ENCODE results near the gene UCK1.

UCK1 gene

DNA sequence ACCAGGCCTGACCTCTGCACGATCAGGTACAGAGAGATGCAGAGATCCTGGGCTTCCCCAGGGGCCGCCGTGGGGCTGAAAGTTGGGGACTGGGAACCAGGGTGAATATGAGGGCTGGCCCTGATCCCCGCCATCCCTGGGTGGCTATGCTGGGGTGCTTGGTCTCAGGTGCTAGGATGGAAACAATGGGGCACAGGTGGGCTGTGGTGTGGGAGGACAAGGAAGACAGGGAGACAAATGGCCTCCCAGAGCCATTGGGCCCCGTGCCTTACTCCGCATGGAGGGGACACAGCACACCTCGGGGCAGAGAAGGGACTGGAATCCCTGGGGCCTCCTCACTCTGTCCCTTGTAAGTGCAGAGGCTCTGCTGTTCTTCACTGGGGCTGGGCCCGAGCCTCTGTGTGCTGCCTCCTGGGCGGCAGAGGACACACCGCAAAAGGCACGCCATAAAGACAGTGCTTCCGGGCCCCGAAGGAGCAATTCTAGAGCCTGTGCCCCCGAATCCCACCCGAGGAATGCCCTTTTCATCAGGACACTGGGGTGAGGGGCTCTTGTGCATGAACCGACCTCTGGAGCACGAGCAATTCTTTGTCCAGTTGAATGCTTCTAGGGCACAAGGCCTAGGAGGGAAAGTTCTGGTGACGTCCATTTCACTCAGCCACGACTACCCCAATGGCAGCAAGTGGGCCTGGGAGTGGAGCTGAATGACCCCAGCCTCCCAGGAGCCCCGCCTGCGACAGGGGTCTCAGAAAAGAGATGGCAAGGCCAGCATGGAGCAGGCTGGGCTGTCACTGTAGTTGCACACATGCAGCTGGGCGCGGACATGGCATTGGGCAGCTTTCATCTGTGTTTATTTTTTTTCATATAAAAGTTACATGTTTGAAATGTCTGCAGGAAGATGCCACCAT is 45.1 kb upstream of the UCK1 start:
- H3K9ac ChIP-seq (ENCODE audit: low read length), result no peak overlapping the region
- no peaks in the 10 kb centered on the region for H3K9me2 ChIP-seq (replicated peaks; ENCODE audit: insufficient read depth, low read length)
- H2AFZ ChIP-seq (ENCODE audit: low read depth, low read length, severe bottlenecking), result no peak overlapping the region
- peaks cover 3% of the 10 kb centered on the region; the same call in 1 of the 2 replicates for H3K36me3 ChIP-seq (ENCODE audit: low read length)
- no peaks in the 10 kb centered on the region for H4K20me1 ChIP-seq (ENCODE audit: low read depth, low read length)
- no peaks in the 10 kb centered on the region for H3F3A ChIP-seq (ENCODE audit: insufficient read depth)
- no peak for TF ChIP-seq EZH2phosphoT487 (conservative IDR thresholded peaks at IDR 0.05; ENCODE audit: low read length)
- TF ChIP-seq, protein P1, sequence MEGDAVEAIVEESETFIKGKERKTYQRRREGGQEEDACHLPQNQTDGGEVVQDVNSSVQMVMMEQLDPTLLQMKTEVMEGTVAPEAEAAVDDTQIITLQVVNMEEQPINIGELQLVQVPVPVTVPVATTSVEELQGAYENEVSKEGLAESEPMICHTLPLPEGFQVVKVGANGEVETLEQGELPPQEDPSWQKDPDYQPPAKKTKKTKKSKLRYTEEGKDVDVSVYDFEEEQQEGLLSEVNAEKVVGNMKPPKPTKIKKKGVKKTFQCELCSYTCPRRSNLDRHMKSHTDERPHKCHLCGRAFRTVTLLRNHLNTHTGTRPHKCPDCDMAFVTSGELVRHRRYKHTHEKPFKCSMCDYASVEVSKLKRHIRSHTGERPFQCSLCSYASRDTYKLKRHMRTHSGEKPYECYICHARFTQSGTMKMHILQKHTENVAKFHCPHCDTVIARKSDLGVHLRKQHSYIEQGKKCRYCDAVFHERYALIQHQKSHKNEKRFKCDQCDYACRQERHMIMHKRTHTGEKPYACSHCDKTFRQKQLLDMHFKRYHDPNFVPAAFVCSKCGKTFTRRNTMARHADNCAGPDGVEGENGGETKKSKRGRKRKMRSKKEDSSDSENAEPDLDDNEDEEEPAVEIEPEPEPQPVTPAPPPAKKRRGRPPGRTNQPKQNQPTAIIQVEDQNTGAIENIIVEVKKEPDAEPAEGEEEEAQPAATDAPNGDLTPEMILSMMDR (IDR thresholded peaks at IDR 0.05; ENCODE audit: insufficient read depth, low read length, poor library complexity, severe bottlenecking), result no peak
- H3K79me2 ChIP-seq (ENCODE audit: insufficient read depth, low read length), result no peaks in the 10 kb centered on the region
- H3K4me3 ChIP-seq (ENCODE audit: insufficient read depth, low read length, poor library complexity, severe bottlenecking), result no peak overlapping the region
- no peaks in the 10 kb centered on the region for H3K27me3 ChIP-seq (ENCODE audit: low read length)
- no peak overlapping the region for H3K27ac ChIP-seq (ENCODE audit: low read depth, low read length)
- H3K4me2 ChIP-seq (ENCODE audit: low read depth, low read length, poor library complexity, severe bottlenecking), result no peak overlapping the region
- no peaks in the 10 kb centered on the region for H3K9me3 ChIP-seq (ENCODE audit: insufficient read depth, low read length)

DNA sequence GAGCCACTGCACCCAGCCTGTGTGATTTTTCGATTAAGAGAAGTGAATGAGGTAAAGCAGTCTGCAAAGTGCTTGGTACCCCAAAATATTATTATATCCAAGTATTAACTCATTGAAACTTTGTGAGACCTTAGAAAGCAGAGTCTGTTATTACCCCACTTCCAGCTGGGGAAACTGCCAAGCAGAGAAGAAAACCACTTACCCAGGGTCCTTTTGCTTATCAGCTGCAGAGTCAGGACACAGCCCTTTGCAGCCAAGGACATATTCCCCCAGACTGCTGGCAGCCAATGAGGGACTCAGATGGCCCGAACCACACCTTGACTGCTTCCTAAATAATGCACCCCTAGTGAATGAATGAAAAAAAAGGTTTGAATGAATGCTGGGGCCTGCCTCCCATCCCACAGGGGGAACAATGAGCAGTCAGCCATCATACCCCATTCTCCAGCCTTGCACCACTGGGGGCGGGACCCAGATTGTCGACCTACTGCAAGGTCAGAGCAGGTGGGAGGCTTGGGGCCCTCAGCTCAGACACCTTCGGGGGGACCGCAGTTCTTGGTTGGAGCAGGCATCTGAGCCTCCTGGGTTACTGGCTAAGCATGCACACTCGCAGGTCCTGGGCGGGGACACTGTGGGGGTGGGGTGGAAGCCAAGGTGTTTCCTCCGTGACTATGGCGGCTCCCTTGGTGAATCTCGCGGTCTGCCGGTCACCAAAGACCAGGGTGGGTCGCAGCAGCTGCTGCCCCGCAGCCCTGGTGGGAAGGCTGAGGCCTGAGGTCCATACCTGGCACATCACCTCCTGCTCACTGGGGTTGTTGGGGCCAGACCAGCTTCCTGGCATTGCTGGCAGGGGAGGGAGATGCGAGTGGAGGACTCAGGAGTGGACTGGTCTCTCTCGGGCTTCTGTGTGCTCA is 43.9 kb upstream of the UCK1 start:
- Histone ChIP-seq H3K4me3 (ENCODE audit: insufficient read depth, low read length, poor library complexity, severe bottlenecking) (no peak overlapping the region), H4K20me1 (ENCODE audit: low read depth, low read length) (no peaks in the 10 kb centered on the region), H2AFZ (ENCODE audit: low read depth, low read length, severe bottlenecking) (no peak overlapping the region), H3K27me3 (ENCODE audit: low read length) (no peaks in the 10 kb centered on the region), H3K27ac (ENCODE audit: low read depth, low read length) (no peak overlapping the region), H3K79me2 (ENCODE audit: insufficient read depth, low read length) (no peaks in the 10 kb centered on the region), H3K36me3 (ENCODE audit: low read length) (peaks cover 3% of the 10 kb centered on the region; the same call in 1 of the 2 replicates), H3K9me2 (replicated peaks; ENCODE audit: insufficient read depth, low read length) (no peaks in the 10 kb centered on the region), H3K9ac (ENCODE audit: low read length) (no peak overlapping the region), H3K4me2 (ENCODE audit: low read depth, low read length, poor library complexity, severe bottlenecking) (no peak overlapping the region), H3K9me3 (ENCODE audit: insufficient read depth, low read length) (no peaks in the 10 kb centered on the region), H3F3A (ENCODE audit: insufficient read depth) (no peaks in the 10 kb centered on the region)
- TF ChIP-seq EZH2phosphoT487 (conservative IDR thresholded peaks at IDR 0.05; ENCODE audit: low read length), result no peak
- TF ChIP-seq, protein P1 (IDR thresholded peaks at IDR 0.05; ENCODE audit: insufficient read depth, low read length, poor library complexity, severe bottlenecking), result no peak

DNA sequence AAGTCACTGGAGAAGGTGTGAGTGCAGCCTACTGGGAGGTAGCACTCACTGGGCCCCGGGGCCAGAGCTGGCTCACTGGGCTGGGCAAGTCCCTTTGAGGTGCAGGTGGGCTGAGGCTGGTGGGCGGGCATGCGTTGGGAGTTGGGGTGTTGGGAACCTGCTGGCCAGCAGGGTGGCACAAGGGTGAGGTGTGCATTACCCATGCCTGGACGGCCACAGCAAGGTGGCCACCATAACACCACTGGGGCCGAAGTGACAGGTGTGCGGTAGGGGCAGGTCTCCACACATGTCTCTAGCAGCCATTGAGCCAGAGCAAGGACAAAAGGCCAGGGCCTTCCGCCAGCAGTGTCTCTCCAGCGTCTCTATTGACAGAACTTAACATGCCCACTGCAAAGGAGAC is 36.8 kb upstream of the UCK1 start:
- Histone ChIP-seq H3F3A (ENCODE audit: insufficient read depth) (no peaks in the 10 kb centered on the region), H3K79me2 (ENCODE audit: insufficient read depth, low read length) (no peaks in the 10 kb centered on the region), H4K20me1 (ENCODE audit: low read depth, low read length) (no peaks in the 10 kb centered on the region), H3K9me2 (replicated peaks; ENCODE audit: insufficient read depth, low read length) (no peaks in the 10 kb centered on the region), H3K4me2 (ENCODE audit: low read depth, low read length, poor library complexity, severe bottlenecking) (no peak overlapping the region), H3K4me3 (ENCODE audit: insufficient read depth, low read length, poor library complexity, severe bottlenecking) (no peak overlapping the region), H3K9ac (ENCODE audit: low read length) (no peak overlapping the region), H3K9me3 (ENCODE audit: insufficient read depth, low read length) (no peaks in the 10 kb centered on the region), H3K27me3 (ENCODE audit: low read length) (no peaks in the 10 kb centered on the region), H2AFZ (ENCODE audit: low read depth, low read length, severe bottlenecking) (no peak overlapping the region), H3K27ac (ENCODE audit: low read depth, low read length) (no peak overlapping the region), H3K36me3 (ENCODE audit: low read length) (peaks cover 3% of the 10 kb centered on the region; the same call in 1 of the 2 replicates)
- TF ChIP-seq, protein P1 (IDR thresholded peaks at IDR 0.05; ENCODE audit: insufficient read depth, low read length, poor library complexity, severe bottlenecking), result no peak
- TF ChIP-seq EZH2phosphoT487 (conservative IDR thresholded peaks at IDR 0.05; ENCODE audit: low read length), result no peak
